SU-DHL-6 (cell line): ENCODE results near the gene ACAD11.

Experiments used
- H2AFZ ChIP-seq: fragments of 200-600 bp; sonication (generic); 2 replicates; pipeline ENCODE4 v1.6.1; 2014; ENCODE audit warnings: low read depth, mild to moderate bottlenecking, moderate library complexity, mixed read lengths, antibody characterized with exemption, low read length; ENCODE audit not compliant: severe bottlenecking
- H3F3A ChIP-seq: fragments of 200-600 bp; shearing (Covaris generic); 2 replicates; pipeline ENCODE4 v1.6.0; 2016; ENCODE audit warnings: antibody characterized with exemption, mild to moderate bottlenecking; ENCODE audit not compliant: insufficient read depth
- H3K27ac ChIP-seq: fragments of 200-600 bp; sonication (generic); 2 replicates; pipeline ENCODE4 v1.5.1; 2016; ENCODE audit warnings: low read depth, mild to moderate bottlenecking, low read length, moderate library complexity, mixed read lengths
- H3K27me3 ChIP-seq: fragments of 200-600 bp; sonication (generic), shearing (Covaris generic); 2 replicates; pipeline ENCODE4 v1.6.0; 2014; ENCODE audit warnings: mild to moderate bottlenecking, low read length
- H3K36me3 ChIP-seq: fragments of 200-600 bp; sonication (generic); 2 replicates; pipeline ENCODE4 v1.6.1; 2014; ENCODE audit warnings: mild to moderate bottlenecking, low read length, mixed read lengths
- H3K4me2 ChIP-seq: fragments of 300-600, 200-600 bp; shearing (Covaris generic), sonication (generic); 2 replicates; pipeline ENCODE4 v1.6.0; 2014; ENCODE audit warnings: low read length, low read depth, mild to moderate bottlenecking; ENCODE audit not compliant: poor library complexity, severe bottlenecking
- H3K4me3 ChIP-seq: fragments of 200-600 bp; sonication (generic); 2 replicates; pipeline ENCODE4 v1.5.1; 2014; ENCODE audit warnings: antibody characterized with exemption, low read length, mild to moderate bottlenecking, mixed read lengths; ENCODE audit not compliant: insufficient read depth, poor library complexity, severe bottlenecking
- H3K79me2 ChIP-seq: fragments of 200-600 bp; sonication (generic); 2 replicates; pipeline ENCODE4 v1.6.1; 2014; ENCODE audit warnings: mild to moderate bottlenecking, low read length, moderate library complexity; ENCODE audit not compliant: insufficient read depth
- H3K9ac ChIP-seq: fragments of 200-600 bp; sonication (generic); 2 replicates; pipeline ENCODE4 v1.7.0; 2014; ENCODE audit warnings: mild to moderate bottlenecking, low read length
- H3K9me2 ChIP-seq: fragments of 200-600 bp; sonication (generic); replicated peaks from 2 replicates; pipeline ENCODE4 v1.6.1; 2014; ENCODE audit warnings: low read length; ENCODE audit not compliant: insufficient read depth
- H3K9me3 ChIP-seq: fragments of 200-600 bp; sonication (generic); 2 replicates; pipeline ENCODE4 v1.6.1; 2014; ENCODE audit warnings: low read length, mixed read lengths; ENCODE audit not compliant: insufficient read depth
- H4K20me1 ChIP-seq: fragments of 200-600 bp; sonication (generic); 2 replicates; pipeline ENCODE4 v1.6.1; 2014; ENCODE audit warnings: low read depth, mild to moderate bottlenecking, antibody characterized with exemption, low read length, moderate library complexity, mixed read lengths
- EZH2phosphoT487 ChIP-seq: fragments of 200-600 bp; sonication (generic), shearing (Covaris generic); conservative IDR thresholded peaks from 2 replicates; pipeline ENCODE4 v1.6.1; 2018; ENCODE audit warnings: mild to moderate bottlenecking, antibody characterized with exemption, low read length, moderate library complexity, mixed read lengths
- TF ChIP-seq, protein P1 (sequence below): fragments of 200-600 bp; sonication (generic); IDR thresholded peaks from one replicate; pipeline ENCODE4 v1.5.1; 2017; ENCODE audit warnings: antibody characterized with exemption, mild to moderate bottlenecking, low read length, moderate library complexity; ENCODE audit not compliant: insufficient read depth, poor library complexity, severe bottlenecking

The ACAD11 gene

DNA sequence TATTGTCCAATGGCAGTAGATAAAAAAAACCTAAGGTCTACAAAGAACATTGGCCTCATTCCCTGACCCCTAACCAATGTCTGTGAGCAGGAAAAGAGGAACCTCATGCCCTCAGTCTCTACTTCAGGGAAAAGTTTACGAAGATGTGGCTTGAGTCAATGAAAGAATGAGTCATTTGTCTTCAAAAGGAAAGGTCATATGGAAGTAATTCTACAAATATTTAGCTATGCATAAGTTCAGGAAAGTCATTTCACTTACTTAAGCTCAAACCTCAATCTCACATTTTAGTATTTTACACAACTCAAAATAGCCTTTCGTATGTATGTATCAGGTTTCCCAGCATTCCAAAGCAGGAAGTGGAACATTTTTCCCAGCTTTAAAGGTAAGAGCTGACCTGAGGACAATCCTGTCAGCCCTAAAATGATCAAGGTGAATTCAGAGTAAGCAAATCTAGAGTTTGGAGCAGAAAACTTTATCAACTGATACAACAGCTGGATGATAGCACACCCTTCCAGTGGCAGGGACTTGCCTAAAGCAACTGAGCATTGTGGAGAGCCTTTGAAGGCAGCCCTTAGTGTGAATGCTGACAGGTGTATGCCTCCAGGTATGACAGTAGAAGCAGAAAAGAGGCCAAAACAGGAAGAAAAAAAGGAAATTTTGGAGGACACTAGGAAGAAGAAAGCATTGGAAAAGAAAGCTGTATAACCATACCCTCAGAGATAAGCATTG, 116.4 kb downstream of the ACAD11 start:
- Histone ChIP-seq H4K20me1 (no peaks in the 10 kb centered on the region), H3K4me2 (no peak overlapping the region), H3K9me2 (no peaks in the 10 kb centered on the region), H3K27me3 (no peaks in the 10 kb centered on the region), H3K27ac (no peak overlapping the region), H3K36me3 (peaks cover 5% of the 10 kb centered on the region; the same call in 1 of the 2 replicates), H3K9me3 (no peaks in the 10 kb centered on the region), H3K79me2 (no peaks in the 10 kb centered on the region), H3K4me3 (no peak overlapping the region), H3K9ac (no peak overlapping the region), H2AFZ (no peak overlapping the region), H3F3A (no peaks in the 10 kb centered on the region)
- no peak for TF ChIP-seq EZH2phosphoT487
- TF ChIP-seq, protein P1, sequence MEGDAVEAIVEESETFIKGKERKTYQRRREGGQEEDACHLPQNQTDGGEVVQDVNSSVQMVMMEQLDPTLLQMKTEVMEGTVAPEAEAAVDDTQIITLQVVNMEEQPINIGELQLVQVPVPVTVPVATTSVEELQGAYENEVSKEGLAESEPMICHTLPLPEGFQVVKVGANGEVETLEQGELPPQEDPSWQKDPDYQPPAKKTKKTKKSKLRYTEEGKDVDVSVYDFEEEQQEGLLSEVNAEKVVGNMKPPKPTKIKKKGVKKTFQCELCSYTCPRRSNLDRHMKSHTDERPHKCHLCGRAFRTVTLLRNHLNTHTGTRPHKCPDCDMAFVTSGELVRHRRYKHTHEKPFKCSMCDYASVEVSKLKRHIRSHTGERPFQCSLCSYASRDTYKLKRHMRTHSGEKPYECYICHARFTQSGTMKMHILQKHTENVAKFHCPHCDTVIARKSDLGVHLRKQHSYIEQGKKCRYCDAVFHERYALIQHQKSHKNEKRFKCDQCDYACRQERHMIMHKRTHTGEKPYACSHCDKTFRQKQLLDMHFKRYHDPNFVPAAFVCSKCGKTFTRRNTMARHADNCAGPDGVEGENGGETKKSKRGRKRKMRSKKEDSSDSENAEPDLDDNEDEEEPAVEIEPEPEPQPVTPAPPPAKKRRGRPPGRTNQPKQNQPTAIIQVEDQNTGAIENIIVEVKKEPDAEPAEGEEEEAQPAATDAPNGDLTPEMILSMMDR: no peak

DNA sequence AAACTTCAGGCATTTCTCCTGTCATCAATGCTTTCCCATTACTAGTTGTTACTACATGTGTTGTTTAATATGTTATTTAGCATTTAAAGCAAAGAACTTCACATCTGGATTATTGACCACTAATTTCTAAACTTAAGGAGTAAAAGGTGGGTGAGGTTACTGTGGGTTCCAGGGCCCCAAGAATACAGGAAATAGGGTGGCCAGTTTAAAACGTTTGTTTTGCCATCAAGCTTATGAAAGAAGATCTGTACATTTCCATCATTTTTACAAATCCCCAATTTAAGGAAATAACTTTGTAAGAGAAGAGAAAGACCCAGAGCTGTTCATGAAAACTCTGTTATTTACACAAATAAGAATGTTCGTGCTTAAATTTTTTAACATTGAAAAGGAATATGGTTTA, 117.0 kb downstream of the ACAD11 start:
- H4K20me1 ChIP-seq: no peaks in the 10 kb centered on the region
- no peak overlapping the region for H3K4me2 ChIP-seq
- H3K9ac ChIP-seq: no peak overlapping the region
- no peaks in the 10 kb centered on the region for H3K9me3 ChIP-seq
- peaks cover 6% of the 10 kb centered on the region; the same call in 1 of the 2 replicates for H3K36me3 ChIP-seq
- H3K27ac ChIP-seq: no peak overlapping the region
- H2AFZ ChIP-seq: no peak overlapping the region
- no peaks in the 10 kb centered on the region for H3F3A ChIP-seq
- no peaks in the 10 kb centered on the region for H3K79me2 ChIP-seq
- H3K4me3 ChIP-seq: no peak overlapping the region
- TF ChIP-seq, protein P1: no peak
- TF ChIP-seq EZH2phosphoT487: no peak
- H3K27me3 ChIP-seq: no peaks in the 10 kb centered on the region
- no peaks in the 10 kb centered on the region for H3K9me2 ChIP-seq

DNA sequence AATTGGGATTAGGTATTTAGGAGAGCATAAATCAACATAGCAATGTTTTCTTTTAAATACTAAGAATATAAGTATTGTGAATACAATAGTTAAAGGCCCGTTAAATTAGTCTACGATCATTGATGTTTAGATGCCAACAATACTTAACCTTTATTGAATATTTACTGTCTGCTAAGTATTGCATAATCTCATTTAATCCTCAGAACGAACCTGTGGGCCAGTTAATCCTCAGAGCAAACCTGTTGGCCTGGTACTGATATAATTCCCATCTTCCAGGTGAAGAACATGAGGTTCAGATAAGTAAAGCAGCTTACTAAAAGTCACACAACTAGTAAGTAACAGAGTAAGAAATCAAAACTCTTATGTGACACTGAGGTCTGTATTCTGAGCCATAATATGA, 119.9 kb downstream of the ACAD11 start:
- no peaks in the 10 kb centered on the region for H3K9me2 ChIP-seq
- no peak for TF ChIP-seq EZH2phosphoT487
- TF ChIP-seq, protein P1: no peak
- no peak overlapping the region for H3K4me2 ChIP-seq
- H4K20me1 ChIP-seq: no peaks in the 10 kb centered on the region
- H2AFZ ChIP-seq: no peak overlapping the region
- no peaks in the 10 kb centered on the region for H3K27me3 ChIP-seq
- peaks cover 6% of the 10 kb centered on the region; the same call in 1 of the 2 replicates for H3K36me3 ChIP-seq
- no peak overlapping the region for H3K27ac ChIP-seq
- no peaks in the 10 kb centered on the region for H3K9me3 ChIP-seq
- H3F3A ChIP-seq: no peaks in the 10 kb centered on the region
- H3K9ac ChIP-seq: no peak overlapping the region
- H3K4me3 ChIP-seq: no peak overlapping the region
- no peaks in the 10 kb centered on the region for H3K79me2 ChIP-seq
